OCI-LY7 (cell line): ENCODE results near the gene NAPA.

Experiments used
- CTCF ChIP-seq: fragments of 200-600 bp; sonication (generic); conservative IDR thresholded peaks from 2 replicates; pipeline ENCODE4 v1.5.1; 2014; ENCODE audit warnings: mild to moderate bottlenecking, antibody characterized with exemption, low read length, moderate library complexity, mixed read lengths
- EZH2phosphoT487 ChIP-seq: fragments of 200-600 bp; sonication (generic); IDR thresholded peaks from 2 replicates; pipeline ENCODE4 v1.6.1; 2018; ENCODE audit warnings: low read depth, borderline replicate concordance, mild to moderate bottlenecking, mixed run types, antibody characterized with exemption, low read length, moderate library complexity, mixed read lengths

- TF ChIP-seq CTCF: no peak
- TF ChIP-seq EZH2phosphoT487: no peak
These were observed 11.6 kb downstream of the NAPA start for GRCh38 chr19:47503130-47503825.
